Gastroesophageal sphincter (tissue), 4 donors: ENCODE data around the gene SMARCD1. TPM values are rescaled to one million over a fixed set of nuclear protein-coding genes. Genes with fewer than 3 reads are reported as not detected.
"Not testable (repeated sequence)": the region's sequence is repeated elsewhere in the genome, so short reads cannot be mapped to it uniquely, and the experiment has no call there.

Experiments
- ATAC-seq: fragments of 150-250 bp; one replicate; pipeline ENCODE4 v1.9.1; 2016; ENCODE audit warnings: mild to moderate bottlenecking, moderate library complexity
- H3K27ac ChIP-seq, 4 donors: fragments of 200-600 bp; sonication (generic) in 3 of 4; 1 replicate in 3 of 4; 2 replicates in 1 of 4; pipeline ENCODE4 v1.5.1; 2016 to 2019
- H3K27me3 ChIP-seq: fragments of 200-600 bp; sonication (generic); one replicate; pipeline ENCODE4 v1.5.1; 2019
- H3K36me3 ChIP-seq, 2 donors: fragments of 200-600 bp; sonication (generic); one replicate each; pipeline ENCODE4 v1.5.1; 2019; ENCODE audit warnings: control low read depth in 1 of 2
- H3K4me1 ChIP-seq, 3 donors: fragments of 200-600 bp; sonication (generic); 1 replicate in 2 of 3; 2 replicates in 1 of 3; pipeline ENCODE4 v1.5.1; 2016 to 2019; ENCODE audit warnings: control low read depth in 2 of 3
- H3K4me3 ChIP-seq, 2 donors: fragments of 200-600 bp; sonication (generic); one replicate each; pipeline ENCODE4 v1.5.1; 2019; ENCODE audit warnings: mild to moderate bottlenecking in 1 of 2, moderate library complexity in 1 of 2
- H3K9me3 ChIP-seq, 3 donors: fragments of 200-600 bp; sonication (generic); one replicate each; pipeline ENCODE4 v1.5.1; 2017 to 2019; ENCODE audit warnings: control low read depth in 2 of 3
- CTCF ChIP-seq, 4 experiments: fragments of 200-600 bp in 2 of 4; fragments of 450-650 bp in 2 of 4; sonication (generic) in 1 of 4; IDR thresholded peaks; one replicate each; pipeline ENCODE4 v1.5.1; 2017 to 2019; ENCODE audit warnings: antibody characterized with exemption in 4 of 4, mild to moderate bottlenecking in 2 of 4, moderate library complexity in 2 of 4
- EP300 ChIP-seq: sonication (generic); formaldehyde crosslinking; IDR thresholded peaks from one replicate; pipeline ENCODE4 v1.6.1; 2017; ENCODE audit warnings: antibody characterized with exemption, mild to moderate bottlenecking
- POLR2A ChIP-seq, 2 donors: fragments of 450-650 bp; IDR thresholded peaks; one replicate each; pipeline ENCODE4 v1.6.1; 2017; ENCODE audit warnings: antibody characterized with exemption in 2 of 2, mild to moderate bottlenecking in 2 of 2, moderate library complexity in 1 of 2
- POLR2AphosphoS5 ChIP-seq: sonication (generic); formaldehyde crosslinking; IDR thresholded peaks from one replicate; pipeline ENCODE4 v1.6.1; 2017; ENCODE audit warnings: antibody characterized with exemption
- whole genome bisulfite sequencing, 2 donors: methylation state at CpG; one replicate each; pipeline ENCODE4 v1.1.5; 2018; ENCODE audit warnings: low coverage in 1 of 2; 5-methylcytosine and 5-hydroxymethylcytosine counted together
- total RNA-seq, 4 donors: library from RNA; depleted of rRNA; stranded (reverse); fragments of >200 nt; gene quantifications; one replicate each; pipeline ENCODE4 v1.1.0, GENCODE V29; 2016

Gene SMARCD1
- total RNA-seq, 4 donors from 2014 or later = 26.6 to 52.8 (median 44.2) TPM

DNA sequence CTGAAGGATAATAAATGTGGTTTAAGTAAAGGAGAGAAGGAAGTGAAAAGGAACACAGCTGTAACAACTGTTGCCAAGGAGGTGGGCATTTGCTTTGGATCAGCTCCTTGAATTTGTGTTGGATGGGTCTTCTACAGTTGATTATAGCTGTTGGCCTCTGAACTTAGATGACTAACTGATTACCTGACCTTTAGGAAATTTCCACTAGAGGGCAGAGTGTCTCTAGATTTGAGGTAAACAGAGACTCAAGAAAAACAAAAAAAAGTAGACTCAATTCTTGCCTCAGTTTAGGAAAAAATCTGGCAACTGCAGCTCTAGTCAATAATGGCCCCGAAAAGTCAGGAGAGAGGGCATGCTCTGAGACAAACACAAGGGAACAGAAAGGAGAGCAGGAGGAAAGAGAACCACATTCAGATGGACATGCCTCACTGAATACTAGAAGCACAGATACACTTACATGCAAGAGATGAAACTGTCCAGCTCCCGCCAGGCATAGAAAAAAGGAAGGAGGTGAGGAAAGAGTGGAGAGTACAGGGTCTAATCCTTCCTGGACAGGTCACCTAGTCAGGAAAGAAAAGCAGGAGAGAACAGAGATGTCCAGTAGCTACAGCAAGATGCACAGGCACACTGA is 47.5 kb downstream of the SMARCD1 start:
- Histone ChIP-seq H3K4me1 (peaks cover 0 to 27% (median 5%) of the 10 kb centered on the region in 3 donors), H3K9me3 (no peaks in the 10 kb centered on the region), H3K36me3 (peaks cover 4 to 90% of the 10 kb centered on the region in 2 donors), H3K27me3 (no peaks in the 10 kb centered on the region), H3K4me3 (no peak overlapping the region), H3K27ac (peak overlapping the region in 1 of 4 donors; percentile 2)
- no peak for ATAC-seq
- TF ChIP-seq CTCF (IDR thresholded peaks at IDR 0.05) (peak in 3 of 4 experiments; percentile 55 to 63 (median 58)), EP300 (no peak)
- WGBS, 2 donors = 39 to 54% methylated on average over 2 of the region's 2 CpGs

- H3K9me3 ChIP-seq = no peaks in the 10 kb centered on the region
- ATAC-seq = no peak
- TF ChIP-seq POLR2A (IDR thresholded peaks at IDR 0.05) = no peak
- TF ChIP-seq CTCF (IDR thresholded peaks at IDR 0.05) = no peak
- no peak overlapping the region for H3K4me3 ChIP-seq
- no peak overlapping the region for H3K27ac ChIP-seq
- no peaks in the 10 kb centered on the region for H3K4me1 ChIP-seq
- H3K27me3 ChIP-seq = no peaks in the 10 kb centered on the region
- H3K36me3 ChIP-seq = peaks cover 0 to 48% of the 10 kb centered on the region in 2 donors
- WGBS, 2 donors = 90 to 96% methylated on average over 4 to 8 of the region's 8 CpGs
Measured at GRCh38 chr12:50142993-50143392, 57.9 kb downstream of the SMARCD1 start.

- H3K4me3 ChIP-seq = no peak overlapping the region
- no peak overlapping the region for H3K27ac ChIP-seq
- no peak for ATAC-seq
- H3K4me1 ChIP-seq = peaks cover 0 to 6% (median 0%) of the 10 kb centered on the region in 3 donors
- WGBS, 2 donors = 54 to 65% methylated on average over 2 of the region's 2 CpGs
- no peaks in the 10 kb centered on the region for H3K27me3 ChIP-seq
- H3K9me3 ChIP-seq = no peaks in the 10 kb centered on the region
- peaks cover 0 to 35% of the 10 kb centered on the region in 2 donors for H3K36me3 ChIP-seq
- TF ChIP-seq EP300 = no peak
- no peak for TF ChIP-seq CTCF (IDR thresholded peaks at IDR 0.05)
- no peak for TF ChIP-seq POLR2AphosphoS5
- TF ChIP-seq POLR2A (IDR thresholded peaks at IDR 0.05) = no peak
Measured at GRCh38 chr12:50145439-50145838, 60.3 kb downstream of the SMARCD1 start.

DNA sequence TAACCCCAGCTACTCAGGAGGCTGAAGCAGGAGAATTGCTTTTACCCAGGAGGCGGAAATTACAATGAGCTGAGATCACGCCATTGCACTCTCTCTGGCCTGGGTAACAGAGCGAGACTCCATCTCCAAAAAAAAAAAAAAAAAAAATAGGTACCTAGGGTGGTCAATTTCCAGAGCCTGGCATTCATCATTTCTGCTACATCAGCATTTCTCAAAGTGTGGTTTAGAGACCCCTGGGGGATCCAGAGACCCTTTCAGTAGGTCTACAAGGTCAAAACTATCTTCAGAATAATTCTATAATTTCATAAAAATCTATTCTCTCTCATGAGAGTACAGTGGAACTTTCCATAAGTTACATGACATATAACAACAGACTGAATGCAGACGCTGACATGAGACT is 62.1 kb downstream of the SMARCD1 start:
- Histone ChIP-seq H3K4me3 (no peak overlapping the region), H3K4me1 (peaks cover 0 to 11% (median 0%) of the 10 kb centered on the region in 3 donors), H3K27me3 (no peaks in the 10 kb centered on the region), H3K27ac (no peak overlapping the region), H3K36me3 (peaks cover 0 to 20% of the 10 kb centered on the region in 2 donors), H3K9me3 (no peaks in the 10 kb centered on the region)
- TF ChIP-seq EP300 (no peak), POLR2A (IDR thresholded peaks at IDR 0.05) (no peak), POLR2AphosphoS5 (no peak)
- WGBS, 2 donors = 57 to 100% methylated on average over 1 to 4 of the region's 4 CpGs
- no peak for ATAC-seq

DNA sequence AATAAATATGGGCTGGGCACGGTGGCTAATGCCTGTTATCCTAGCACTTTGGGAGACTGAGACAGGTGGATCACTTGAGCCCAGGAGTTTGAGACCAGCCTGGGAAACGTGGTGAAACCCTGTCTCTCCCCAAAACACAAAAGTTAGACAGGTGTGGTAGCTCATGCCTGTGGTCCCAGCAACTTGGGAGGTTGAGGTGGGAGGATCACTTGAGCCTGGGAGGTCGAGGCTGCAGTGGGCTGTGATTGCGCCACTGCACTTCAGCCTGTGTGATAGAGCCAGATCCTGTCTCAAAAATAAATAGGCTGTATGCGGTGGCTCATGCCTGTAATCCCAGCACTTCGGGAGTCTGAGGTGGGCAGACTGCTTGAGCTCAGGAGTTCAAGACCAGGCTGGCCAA is 62.9 kb downstream of the SMARCD1 start:
- Histone ChIP-seq H3K36me3 (peaks cover 0 to 12% of the 10 kb centered on the region in 2 donors), H3K4me1 (peaks cover 0 to 11% (median 0%) of the 10 kb centered on the region in 3 donors)
- WGBS, 2 donors = 100% methylated on average over 3 of the region's 6 CpGs; no CpG with 5 or more reads in 1 of the 2 donors
- not testable (repeated sequence) for H3K27me3 ChIP-seq, H3K4me3 ChIP-seq, H3K27ac ChIP-seq, ATAC-seq, H3K9me3 ChIP-seq

GRCh38 chr12:50149311-50149710 is 64.2 kb downstream of the SMARCD1 start:
- TF ChIP-seq EP300 = no peak
- no peak for TF ChIP-seq POLR2AphosphoS5
- TF ChIP-seq CTCF (IDR thresholded peaks at IDR 0.05) = no peak
- no peak for TF ChIP-seq POLR2A (IDR thresholded peaks at IDR 0.05)
- peaks cover 0 to 10% of the 10 kb centered on the region in 2 donors for H3K36me3 ChIP-seq
- 52 to 71% methylated on average over 3 of the region's 3 CpGs for WGBS, 2 donors
- H3K27ac ChIP-seq = no peak overlapping the region
- H3K4me1 ChIP-seq = peaks cover 0 to 11% (median 0%) of the 10 kb centered on the region in 3 donors
- no peak for ATAC-seq
- H3K4me3 ChIP-seq = no peak overlapping the region
- H3K9me3 ChIP-seq = no peaks in the 10 kb centered on the region
- no peaks in the 10 kb centered on the region for H3K27me3 ChIP-seq
